ENCODE data around the gene EPHA1.
"Not testable (repeated sequence)": the region's sequence is repeated elsewhere in the genome, so short reads cannot be mapped to it uniquely, and the experiment has no call there.

DNA sequence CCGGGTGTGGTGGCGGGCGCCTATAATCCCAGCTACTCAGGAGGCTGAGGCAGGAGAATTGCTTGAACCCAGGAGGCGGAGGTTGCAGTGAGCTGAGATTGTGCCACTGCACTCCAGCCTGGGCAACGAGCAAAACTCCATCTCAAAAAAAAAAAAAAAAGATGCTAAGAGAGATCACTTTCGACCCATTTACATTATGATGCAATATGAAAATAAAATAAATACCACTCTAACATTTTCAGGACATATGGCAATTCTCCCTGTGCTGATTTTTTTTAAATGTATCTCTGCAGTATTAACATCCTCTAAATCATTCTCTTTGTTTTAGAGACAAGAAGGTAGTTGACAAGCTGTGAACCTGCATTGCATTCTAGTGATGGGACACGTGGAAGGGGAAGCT, 6.6 kb upstream of the EPHA1 start:
- not testable (repeated sequence) for TF ChIP-seq POLR2A (IDR thresholded peaks at IDR 0.05)
- TF ChIP-seq, protein P1, sequence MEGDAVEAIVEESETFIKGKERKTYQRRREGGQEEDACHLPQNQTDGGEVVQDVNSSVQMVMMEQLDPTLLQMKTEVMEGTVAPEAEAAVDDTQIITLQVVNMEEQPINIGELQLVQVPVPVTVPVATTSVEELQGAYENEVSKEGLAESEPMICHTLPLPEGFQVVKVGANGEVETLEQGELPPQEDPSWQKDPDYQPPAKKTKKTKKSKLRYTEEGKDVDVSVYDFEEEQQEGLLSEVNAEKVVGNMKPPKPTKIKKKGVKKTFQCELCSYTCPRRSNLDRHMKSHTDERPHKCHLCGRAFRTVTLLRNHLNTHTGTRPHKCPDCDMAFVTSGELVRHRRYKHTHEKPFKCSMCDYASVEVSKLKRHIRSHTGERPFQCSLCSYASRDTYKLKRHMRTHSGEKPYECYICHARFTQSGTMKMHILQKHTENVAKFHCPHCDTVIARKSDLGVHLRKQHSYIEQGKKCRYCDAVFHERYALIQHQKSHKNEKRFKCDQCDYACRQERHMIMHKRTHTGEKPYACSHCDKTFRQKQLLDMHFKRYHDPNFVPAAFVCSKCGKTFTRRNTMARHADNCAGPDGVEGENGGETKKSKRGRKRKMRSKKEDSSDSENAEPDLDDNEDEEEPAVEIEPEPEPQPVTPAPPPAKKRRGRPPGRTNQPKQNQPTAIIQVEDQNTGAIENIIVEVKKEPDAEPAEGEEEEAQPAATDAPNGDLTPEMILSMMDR (IDR thresholded peaks at IDR 0.05) = not testable (repeated sequence)

Measured in tibial nerve (tissue), 3 donors.